HFF-Myc (cell line): ENCODE results near the gene PDCD1LG2.

Experiments
- DNase-seq: peaks from one replicate; pipeline ENCODE4 v3.0.0-alpha.2; 2011; ENCODE audit warnings: low read depth; ENCODE audit errors: extremely low read depth
- H3K4me3 ChIP-seq: replicated peaks from 2 replicates; pipeline ENCODE4 v1.5.1; 2011; ENCODE audit warnings: low read depth, mild to moderate bottlenecking, control low read depth, low read length
- CTCF ChIP-seq: IDR thresholded peaks from 2 replicates; pipeline ENCODE4 v1.5.1; 2012; ENCODE audit warnings: mild to moderate bottlenecking, low read depth, low read length, control low read depth; ENCODE audit errors: missing control alignments

Gene PDCD1LG2

GRCh38 chr9:5485378-5486085 lies 24.8 kb upstream of the PDCD1LG2 start:
- DNase-seq, result no peak
- no peak overlapping the region for H3K4me3 ChIP-seq
- TF ChIP-seq CTCF, result no peak

GRCh38 chr9:5486988-5487387 lies 23.3 kb upstream of the PDCD1LG2 start:
- no peak for DNase-seq
- no peak for TF ChIP-seq CTCF
- no peak overlapping the region for H3K4me3 ChIP-seq

GRCh38 chr9:5488221-5489008 lies 21.9 kb upstream of the PDCD1LG2 start:
- no peak overlapping the region for H3K4me3 ChIP-seq
- TF ChIP-seq CTCF, result no peak
- no peak for DNase-seq

- TF ChIP-seq CTCF, result no peak
- H3K4me3 ChIP-seq, result no peak overlapping the region
- DNase-seq, result no peak
These were observed 20.5 kb upstream of the PDCD1LG2 start for GRCh38 chr9:5489630-5490490.

GRCh38 chr9:5492965-5493678 lies 17.2 kb upstream of the PDCD1LG2 start:
- no peak overlapping the region for H3K4me3 ChIP-seq
- no peak for TF ChIP-seq CTCF
- no peak for DNase-seq
